ENCODE results near the gene SON. TPM values are rescaled to one million over a fixed set of nuclear protein-coding genes. Genes with fewer than 3 reads are reported as not detected.

SON gene
- total RNA-seq, 1 donor from 2014 or later, result 395 TPM

DNA sequence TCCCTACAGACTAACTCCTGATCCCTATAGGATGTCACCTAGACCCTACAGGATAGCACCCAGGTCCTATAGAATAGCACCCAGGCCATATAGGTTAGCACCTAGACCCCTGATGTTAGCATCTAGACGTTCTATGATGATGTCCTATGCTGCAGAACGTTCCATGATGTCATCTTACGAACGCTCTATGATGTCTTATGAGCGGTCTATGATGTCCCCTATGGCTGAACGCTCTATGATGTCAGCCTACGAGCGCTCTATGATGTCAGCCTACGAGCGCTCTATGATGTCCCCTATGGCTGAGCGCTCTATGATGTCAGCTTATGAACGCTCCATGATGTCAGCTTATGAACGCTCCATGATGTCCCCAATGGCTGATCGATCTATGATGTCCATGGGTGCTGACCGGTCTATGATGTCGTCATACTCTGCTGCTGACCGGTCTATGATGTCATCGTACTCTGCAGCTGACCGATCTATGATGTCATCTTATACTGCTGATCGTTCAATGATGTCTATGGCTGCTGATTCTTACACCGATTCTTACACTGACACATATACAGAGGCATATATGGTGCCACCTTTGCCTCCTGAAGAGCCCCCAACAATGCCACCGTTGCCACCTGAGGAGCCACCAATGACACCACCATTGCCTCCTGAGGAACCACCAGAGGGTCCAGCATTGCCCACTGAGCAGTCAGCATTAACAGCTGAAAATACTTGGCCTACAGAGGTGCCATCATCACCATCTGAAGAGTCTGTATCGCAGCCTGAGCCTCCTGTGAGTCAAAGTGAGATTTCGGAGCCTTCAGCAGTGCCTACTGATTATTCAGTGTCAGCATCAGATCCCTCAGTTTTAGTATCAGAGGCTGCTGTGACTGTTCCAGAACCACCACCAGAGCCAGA, 9.5 kb downstream of the SON start:
- TF ChIP-seq, protein P1, sequence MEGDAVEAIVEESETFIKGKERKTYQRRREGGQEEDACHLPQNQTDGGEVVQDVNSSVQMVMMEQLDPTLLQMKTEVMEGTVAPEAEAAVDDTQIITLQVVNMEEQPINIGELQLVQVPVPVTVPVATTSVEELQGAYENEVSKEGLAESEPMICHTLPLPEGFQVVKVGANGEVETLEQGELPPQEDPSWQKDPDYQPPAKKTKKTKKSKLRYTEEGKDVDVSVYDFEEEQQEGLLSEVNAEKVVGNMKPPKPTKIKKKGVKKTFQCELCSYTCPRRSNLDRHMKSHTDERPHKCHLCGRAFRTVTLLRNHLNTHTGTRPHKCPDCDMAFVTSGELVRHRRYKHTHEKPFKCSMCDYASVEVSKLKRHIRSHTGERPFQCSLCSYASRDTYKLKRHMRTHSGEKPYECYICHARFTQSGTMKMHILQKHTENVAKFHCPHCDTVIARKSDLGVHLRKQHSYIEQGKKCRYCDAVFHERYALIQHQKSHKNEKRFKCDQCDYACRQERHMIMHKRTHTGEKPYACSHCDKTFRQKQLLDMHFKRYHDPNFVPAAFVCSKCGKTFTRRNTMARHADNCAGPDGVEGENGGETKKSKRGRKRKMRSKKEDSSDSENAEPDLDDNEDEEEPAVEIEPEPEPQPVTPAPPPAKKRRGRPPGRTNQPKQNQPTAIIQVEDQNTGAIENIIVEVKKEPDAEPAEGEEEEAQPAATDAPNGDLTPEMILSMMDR (IDR thresholded peaks at IDR 0.05; ENCODE audit: unreplicated experiment), result no peak
- no peaks in the 10 kb centered on the region for H3K4me1 Mint-ChIP-seq (ENCODE audit: low read depth)
- H3K4me3 Mint-ChIP-seq (ENCODE audit: low read depth), result no peak overlapping the region
- H3K27ac Mint-ChIP-seq, result peak overlapping the region; percentile 52
- H3K36me3 Mint-ChIP-seq (ENCODE audit: insufficient read depth), result peaks cover 47% of the 10 kb centered on the region
- H3K9me3 Mint-ChIP-seq (ENCODE audit: low read depth), result no peaks in the 10 kb centered on the region
- no peaks in the 10 kb centered on the region for H3K27me3 Mint-ChIP-seq
- DNase-seq (ENCODE audit: low spot score, unreplicated experiment), result no peak

DNA sequence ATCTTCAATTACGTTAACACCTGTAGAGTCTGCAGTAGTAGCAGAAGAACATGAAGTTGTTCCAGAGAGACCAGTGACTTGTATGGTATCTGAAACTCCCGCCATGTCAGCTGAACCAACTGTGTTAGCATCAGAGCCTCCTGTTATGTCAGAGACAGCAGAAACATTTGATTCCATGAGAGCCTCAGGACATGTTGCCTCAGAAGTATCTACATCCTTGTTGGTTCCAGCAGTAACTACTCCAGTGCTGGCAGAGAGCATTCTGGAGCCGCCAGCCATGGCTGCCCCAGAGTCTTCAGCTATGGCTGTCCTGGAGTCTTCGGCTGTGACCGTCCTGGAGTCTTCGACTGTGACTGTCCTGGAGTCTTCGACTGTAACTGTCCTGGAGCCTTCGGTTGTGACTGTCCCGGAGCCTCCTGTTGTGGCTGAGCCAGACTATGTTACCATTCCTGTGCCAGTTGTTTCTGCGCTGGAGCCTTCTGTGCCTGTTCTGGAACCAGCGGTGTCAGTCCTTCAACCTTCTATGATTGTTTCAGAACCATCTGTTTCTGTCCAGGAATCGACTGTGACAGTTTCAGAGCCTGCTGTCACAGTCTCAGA, 10.3 kb downstream of the SON start:
- no peak for DNase-seq (ENCODE audit: low spot score, unreplicated experiment)
- TF ChIP-seq, protein P1 (IDR thresholded peaks at IDR 0.05; ENCODE audit: unreplicated experiment), result no peak
- no peak overlapping the region for H3K27ac Mint-ChIP-seq
- no peaks in the 10 kb centered on the region for H3K4me1 Mint-ChIP-seq (ENCODE audit: low read depth)
- H3K36me3 Mint-ChIP-seq (ENCODE audit: insufficient read depth), result peaks cover 54% of the 10 kb centered on the region
- H3K9me3 Mint-ChIP-seq (ENCODE audit: low read depth), result no peaks in the 10 kb centered on the region
- no peak overlapping the region for H3K4me3 Mint-ChIP-seq (ENCODE audit: low read depth)
- H3K27me3 Mint-ChIP-seq, result no peaks in the 10 kb centered on the region

GRCh38 chr21:33554236-33554981, 11.6 kb downstream of the SON start:
- Mint-ChIP-seq H3K27ac (no peak overlapping the region), H3K9me3 (ENCODE audit: low read depth) (no peaks in the 10 kb centered on the region), H3K36me3 (ENCODE audit: insufficient read depth) (peaks cover 56% of the 10 kb centered on the region), H3K4me1 (ENCODE audit: low read depth) (no peaks in the 10 kb centered on the region), H3K4me3 (ENCODE audit: low read depth) (no peak overlapping the region), H3K27me3 (no peaks in the 10 kb centered on the region)
- TF ChIP-seq, protein P1 (IDR thresholded peaks at IDR 0.05; ENCODE audit: unreplicated experiment), result no peak
- no peak for DNase-seq (ENCODE audit: low spot score, unreplicated experiment)

GRCh38 chr21:33554982-33555344, 12.1 kb downstream of the SON start:
- TF ChIP-seq, protein P1 (IDR thresholded peaks at IDR 0.05; ENCODE audit: unreplicated experiment), result no peak
- Mint-ChIP-seq H3K27me3 (no peaks in the 10 kb centered on the region), H3K27ac (no peak overlapping the region), H3K4me3 (ENCODE audit: low read depth) (no peak overlapping the region), H3K9me3 (ENCODE audit: low read depth) (no peaks in the 10 kb centered on the region), H3K4me1 (ENCODE audit: low read depth) (no peaks in the 10 kb centered on the region), H3K36me3 (ENCODE audit: insufficient read depth) (peaks cover 58% of the 10 kb centered on the region)
- DNase-seq (ENCODE audit: low spot score, unreplicated experiment), result no peak

DNA sequence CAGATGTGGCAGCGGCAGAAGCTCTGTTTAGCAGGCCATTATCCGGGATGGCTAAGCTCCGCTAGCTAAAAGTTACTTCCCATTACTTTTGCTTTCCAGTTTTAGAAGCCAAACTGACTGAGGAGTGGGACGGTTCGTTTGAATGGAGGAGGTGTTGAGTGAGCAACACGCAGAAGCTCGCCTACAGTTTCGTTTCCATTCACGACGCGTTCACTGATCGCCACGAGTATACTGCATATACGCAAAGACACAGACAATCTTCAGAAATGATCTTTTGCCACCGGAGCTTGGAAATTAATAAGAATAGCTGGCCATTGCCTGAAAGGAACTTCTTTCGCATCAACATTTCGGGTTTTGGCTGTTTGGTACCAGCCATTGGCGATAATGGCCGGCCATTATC, 14.6 kb downstream of the SON start:
- Mint-ChIP-seq H3K36me3 (ENCODE audit: insufficient read depth) (peaks cover 59% of the 10 kb centered on the region), H3K4me1 (ENCODE audit: low read depth) (no peaks in the 10 kb centered on the region)

More for the DNA sequence above, 14.6 kb downstream of the SON start:
- Mint-ChIP-seq H3K27ac (peak overlapping the region; percentile 64), H3K4me3 (ENCODE audit: low read depth) (no peak overlapping the region), H3K27me3 (no peaks in the 10 kb centered on the region), H3K9me3 (ENCODE audit: low read depth) (no peaks in the 10 kb centered on the region)
- TF ChIP-seq, protein P1 (IDR thresholded peaks at IDR 0.05; ENCODE audit: unreplicated experiment), result no peak
- DNase-seq (ENCODE audit: low spot score, unreplicated experiment), result no peak

All from progenitor cell of endocrine pancreas (in vitro differentiated cells).